HEK293T (cell line): Measurements from ENCODE around the gene ADGRG7.

Source experiments
- CTCF ChIA-PET: fragments of 350-600 bp; formaldehyde crosslinking; extraction: SDS; loops from one replicate; lab custom pipeline; 2021; ENCODE audit warnings: antibody characterized with exemption, inconsistent platforms; lab: Yijun Ruan, JAX
- POLR2A ChIA-PET: fragments of 350-600 bp; formaldehyde crosslinking; extraction: SDS; loops from one replicate; lab custom pipeline; 2020; ENCODE audit warnings: antibody characterized with exemption, inconsistent platforms; lab: Yijun Ruan, JAX
- DNase-seq: peaks from one replicate; pipeline ENCODE4 v3.0.0; 2012; ENCODE audit warnings: mixed read lengths; ENCODE audit errors: extremely low spot score
- ARNT ChIP-seq: fragments of 450-650 bp; IDR thresholded peaks from 2 replicates; pipeline ENCODE4 v1.6.1; 2017; ENCODE audit warnings: mild to moderate bottlenecking
- BHLHE40 ChIP-seq: fragments of 450-650 bp; IDR thresholded peaks from 2 replicates; pipeline ENCODE4 v1.6.1; 2016; ENCODE audit warnings: mild to moderate bottlenecking, moderate library complexity, borderline replicate concordance
- CTBP1 ChIP-seq: fragments of 450-650 bp; IDR thresholded peaks from 2 replicates; pipeline ENCODE4 v1.6.1; 2016; ENCODE audit warnings: borderline replicate concordance
- ELF4 ChIP-seq: fragments of 450-650 bp; IDR thresholded peaks from 2 replicates; pipeline ENCODE4 v1.6.1; 2017; ENCODE audit warnings: antibody characterized with exemption
- FOXA1 ChIP-seq: fragments of 450-650 bp; IDR thresholded peaks from 2 replicates; pipeline ENCODE4 v1.6.1; 2016; ENCODE audit warnings: mild to moderate bottlenecking
- FOXK2 ChIP-seq: fragments of 450-650 bp; IDR thresholded peaks from 2 replicates; pipeline ENCODE4 v1.6.1; 2016; ENCODE audit warnings: mild to moderate bottlenecking
- FOXM1 ChIP-seq: fragments of 450-650 bp; IDR thresholded peaks from 2 replicates; pipeline ENCODE4 v1.6.1; 2017; ENCODE audit warnings: mild to moderate bottlenecking, borderline replicate concordance
- HDGF ChIP-seq: fragments of 450-650 bp; IDR thresholded peaks from 2 replicates; pipeline ENCODE4 v1.6.1; 2017; ENCODE audit warnings: antibody characterized with exemption, borderline replicate concordance
- L3MBTL2 ChIP-seq: fragments of 450-650 bp; conservative IDR thresholded peaks from 2 replicates; pipeline ENCODE4 v1.6.1; 2016; ENCODE audit warnings: mild to moderate bottlenecking
- LEF1 ChIP-seq: fragments of 450-650 bp; IDR thresholded peaks from 2 replicates; pipeline ENCODE4 v1.6.1; 2017; ENCODE audit warnings: mild to moderate bottlenecking, borderline replicate concordance
- NFRKB ChIP-seq: fragments of 450-650 bp; IDR thresholded peaks from 2 replicates; pipeline ENCODE4 v1.6.1; 2016; ENCODE audit warnings: mild to moderate bottlenecking, moderate library complexity
- SP1 ChIP-seq: fragments of 450-650 bp; IDR thresholded peaks from 2 replicates; pipeline ENCODE4 v1.6.1; 2017
- SUZ12 ChIP-seq: fragments of 450-650 bp; IDR thresholded peaks from 2 replicates; pipeline ENCODE4 v1.6.1; 2016; ENCODE audit warnings: mild to moderate bottlenecking
- TARDBP ChIP-seq: fragments of 450-650 bp; IDR thresholded peaks from 2 replicates; pipeline ENCODE4 v1.6.1; 2016
- ZNF384 ChIP-seq: fragments of 450-650 bp; IDR thresholded peaks from 2 replicates; pipeline ENCODE4 v1.6.1; 2016
- TF ChIP-seq, protein P1 (sequence below): fragments of 450-650 bp; IDR thresholded peaks from 2 replicates; pipeline ENCODE4 v1.6.1; 2016

Gene ADGRG7

DNA sequence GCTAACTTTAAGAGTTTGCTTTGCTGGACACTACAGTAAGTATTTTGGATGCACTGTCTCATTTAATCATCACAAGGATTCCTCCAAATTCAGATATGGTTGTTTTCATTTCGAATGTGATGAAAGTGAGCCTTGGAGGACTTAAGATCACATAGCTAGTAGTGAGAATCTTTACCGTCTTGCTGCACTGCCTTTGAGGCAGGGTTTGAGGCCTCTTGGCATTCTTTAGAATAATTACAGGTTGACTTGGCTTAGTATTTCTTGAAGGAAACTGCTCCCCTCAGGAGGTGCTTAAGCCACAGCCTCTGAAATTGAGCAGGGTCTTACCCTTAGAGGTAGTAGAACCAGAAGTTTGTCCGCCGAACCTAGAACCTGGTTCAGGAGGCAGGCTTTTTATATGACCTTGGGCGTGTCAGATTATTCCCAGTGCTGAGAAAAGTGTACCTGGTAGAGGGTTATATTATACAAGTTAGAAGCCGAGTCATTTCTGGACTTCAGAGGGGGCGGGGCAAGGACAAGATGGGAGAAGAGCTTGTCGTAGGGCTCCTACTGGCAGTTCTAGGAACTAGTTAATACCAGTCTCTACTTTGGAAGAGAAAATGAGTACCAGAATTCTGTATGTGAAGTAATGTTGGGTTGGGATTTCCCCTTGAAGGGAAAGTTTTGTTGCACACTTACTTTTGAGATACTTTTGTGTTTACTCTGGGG is 101.0 kb downstream of the ADGRG7 start:
- CTCF ChIA-PET: interaction anchor here (0.7 to 2.0 kb wide), 2 partner anchors 17 to 248 kb away, joined by 3 to 8 read pairs; no protein-coding TSS in a partner anchor
- TF ChIP-seq BHLHE40 (no peak), SUZ12 (no peak), L3MBTL2 (no peak), FOXK2 (no peak), FOXA1 (no peak), CTBP1 (no peak), ARNT (no peak), LEF1 (no peak), HDGF (no peak), NFRKB (no peak)
- POLR2A ChIA-PET: interaction anchor here (1.0 to 2.1 kb wide), 7 partner anchors 13 to 309 kb away, joined by 3 to 5 read pairs (median 3); partner anchors contain the start of genes ABI3BP, LNP1 and TOMM70
- DNase-seq: peak; percentile 61

DNA sequence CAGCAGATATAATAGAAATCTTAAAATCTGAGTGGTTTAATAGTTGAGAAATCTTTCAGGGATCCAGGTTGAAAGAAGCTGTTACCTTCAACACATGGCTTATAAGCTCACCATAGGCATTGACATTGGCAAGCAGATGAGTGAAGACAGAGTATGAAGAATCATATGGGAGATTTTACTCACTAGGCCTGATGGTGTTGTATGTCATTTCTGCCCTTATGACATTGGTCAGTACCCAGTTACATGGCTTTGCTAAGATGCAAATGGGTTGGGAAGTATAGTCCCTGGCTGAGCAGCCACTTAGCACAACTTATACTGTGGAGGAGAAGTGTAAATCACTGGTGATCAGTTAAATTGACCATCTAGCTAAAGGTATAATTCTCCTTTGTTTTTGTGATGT is 105.8 kb downstream of the ADGRG7 start:
- ChIA-PET CTCF (no interaction called here), POLR2A (no interaction called here)

DNA sequence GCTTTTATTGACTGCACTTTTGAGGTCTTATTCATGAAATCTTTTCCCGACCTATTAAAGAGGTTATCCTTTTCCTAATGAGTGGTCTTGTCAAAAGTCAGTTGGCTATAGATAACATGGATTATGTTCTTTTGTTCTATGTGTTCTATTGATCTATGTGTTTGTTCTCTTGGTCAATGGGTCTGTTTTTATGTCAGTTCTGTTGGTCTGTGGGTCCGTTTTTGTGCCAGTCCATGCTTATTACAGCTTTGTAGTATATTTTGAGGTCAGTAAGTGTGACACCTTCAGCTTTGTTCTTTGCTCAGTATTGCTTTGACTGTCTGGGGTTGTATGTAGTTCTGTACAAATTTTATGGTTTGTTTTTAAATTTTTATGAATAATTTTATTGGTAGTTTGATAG is 107.7 kb downstream of the ADGRG7 start:
- no peak for DNase-seq
- ChIA-PET CTCF (no interaction called here), POLR2A (no interaction called here)
- TF ChIP-seq NFRKB (no peak), ARNT (no peak), TARDBP (no peak), FOXK2 (no peak), LEF1 (no peak), ELF4 (no peak), L3MBTL2 (no peak), SUZ12 (no peak), SP1 (no peak), FOXM1 (no peak), BHLHE40 (no peak), CTBP1 (no peak), ZNF384 (no peak), FOXA1 (no peak)
- TF ChIP-seq, protein P1, sequence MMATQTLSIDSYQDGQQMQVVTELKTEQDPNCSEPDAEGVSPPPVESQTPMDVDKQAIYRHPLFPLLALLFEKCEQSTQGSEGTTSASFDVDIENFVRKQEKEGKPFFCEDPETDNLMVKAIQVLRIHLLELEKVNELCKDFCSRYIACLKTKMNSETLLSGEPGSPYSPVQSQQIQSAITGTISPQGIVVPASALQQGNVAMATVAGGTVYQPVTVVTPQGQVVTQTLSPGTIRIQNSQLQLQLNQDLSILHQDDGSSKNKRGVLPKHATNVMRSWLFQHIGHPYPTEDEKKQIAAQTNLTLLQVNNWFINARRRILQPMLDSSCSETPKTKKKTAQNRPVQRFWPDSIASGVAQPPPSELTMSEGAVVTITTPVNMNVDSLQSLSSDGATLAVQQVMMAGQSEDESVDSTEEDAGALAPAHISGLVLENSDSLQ: no peak

More for the DNA sequence above, 105.8 kb downstream of the ADGRG7 start:
- no peak for DNase-seq
- TF ChIP-seq L3MBTL2: no peak
- TF ChIP-seq FOXM1: no peak
- TF ChIP-seq FOXK2: no peak

DNA sequence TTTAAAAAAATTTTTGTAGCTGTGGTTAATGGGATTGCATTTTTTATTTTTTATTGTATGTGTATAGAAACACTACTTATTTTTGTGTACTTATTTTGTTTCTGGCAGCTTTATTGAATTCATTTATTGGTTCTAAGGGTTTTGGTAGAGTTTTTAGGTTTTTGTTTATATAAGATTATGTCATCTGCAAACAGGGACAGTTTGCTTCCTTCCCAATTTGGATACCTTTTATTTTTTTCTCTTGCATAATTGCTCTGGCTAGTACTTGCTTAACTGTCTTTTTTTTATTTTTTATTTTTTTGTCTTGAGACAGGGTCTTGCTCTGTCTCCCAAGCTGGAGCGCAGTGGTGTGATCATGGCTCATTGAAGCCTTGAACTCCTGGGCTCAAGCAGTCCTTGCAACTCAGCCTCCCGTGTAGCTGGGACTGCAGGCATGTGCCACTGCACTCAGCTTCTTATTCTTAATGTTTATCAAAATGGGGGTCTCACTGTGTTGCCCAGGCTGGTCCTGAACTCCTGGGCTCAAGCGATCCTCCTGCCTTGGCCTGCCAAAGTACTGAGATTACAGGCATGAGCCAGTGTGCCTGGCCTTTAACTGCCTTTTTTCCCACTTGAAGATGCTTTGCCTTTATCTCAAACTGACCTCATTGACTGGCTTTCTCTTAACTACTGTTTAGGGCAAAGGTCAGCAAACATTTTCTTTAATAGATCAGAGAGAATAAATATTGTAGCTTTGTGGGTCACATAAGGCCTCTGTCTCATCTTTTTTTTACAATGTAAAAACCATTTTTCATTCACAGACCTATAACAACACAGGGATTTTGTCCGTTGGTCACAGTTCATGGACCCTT is 108.5 kb downstream of the ADGRG7 start:
- TF ChIP-seq LEF1 (no peak), SP1 (no peak), SUZ12 (no peak), FOXA1 (no peak), HDGF (no peak), FOXM1 (no peak), FOXK2 (no peak), TARDBP (no peak), CTBP1 (no peak)
- CTCF ChIA-PET: interaction anchor here (0.6 kb wide), 1 partner anchor 396 kb away, joined by 4 read pairs; no protein-coding TSS in a partner anchor
- POLR2A ChIA-PET: no interaction called here
- no peak for DNase-seq

DNA sequence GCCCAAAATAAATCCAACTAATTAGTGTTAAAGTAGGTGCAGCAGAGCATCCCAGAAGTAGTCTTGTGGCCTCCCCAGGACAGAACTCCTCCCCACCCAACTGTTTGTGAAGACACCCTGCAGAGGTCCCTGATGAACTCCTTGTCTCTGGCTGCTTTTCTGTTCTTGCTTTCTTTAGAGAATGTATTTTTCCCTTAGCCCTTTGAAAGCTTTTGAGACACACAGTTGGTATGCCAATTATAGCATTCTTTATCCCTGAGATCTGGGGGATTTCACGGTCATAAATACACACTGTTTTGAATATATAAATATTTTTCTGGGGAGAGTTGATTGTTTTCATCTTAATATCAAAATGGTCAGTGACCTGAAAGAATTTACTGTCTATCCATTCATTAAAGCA is 109.7 kb downstream of the ADGRG7 start:
- no peak for DNase-seq
- CTCF ChIA-PET: no interaction called here
- POLR2A ChIA-PET: no interaction called here
- TF ChIP-seq, protein P1: no peak
- TF ChIP-seq ARNT (no peak), L3MBTL2 (no peak), CTBP1 (no peak), ELF4 (no peak), SP1 (no peak), HDGF (no peak), ZNF384 (no peak), SUZ12 (no peak), BHLHE40 (no peak), TARDBP (no peak), FOXA1 (no peak)

DNA sequence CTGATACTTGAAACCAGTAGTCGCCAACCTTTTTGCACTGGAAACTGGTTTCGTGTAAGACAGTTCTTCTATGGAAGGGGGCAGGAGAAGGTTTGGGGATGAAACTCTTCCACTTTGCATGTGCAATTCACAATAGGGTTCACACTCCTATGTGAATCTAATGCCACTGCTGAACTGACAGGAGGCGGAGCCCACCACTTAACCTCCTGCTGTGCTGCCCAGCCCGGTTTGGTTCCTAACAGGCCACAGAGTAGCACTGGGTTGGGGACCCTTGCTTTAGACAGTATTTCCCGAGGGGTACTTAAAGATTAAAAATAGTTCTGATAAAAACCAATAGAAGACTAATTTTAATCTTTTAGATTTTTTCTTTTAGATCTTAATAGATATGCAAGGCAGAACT is 111.0 kb downstream of the ADGRG7 start:
- ChIA-PET CTCF (no interaction called here), POLR2A (interaction anchor here (1.1 kb wide), 1 partner anchor 11 kb away, joined by 3 read pairs; the partner anchor contains the start of gene TFG)
- DNase-seq: no peak
- TF ChIP-seq L3MBTL2 (no peak), ARNT (no peak), HDGF (no peak), LEF1 (no peak), ELF4 (no peak), SP1 (no peak), ZNF384 (no peak), TARDBP (no peak), BHLHE40 (no peak), CTBP1 (no peak), FOXK2 (no peak), NFRKB (no peak), SUZ12 (no peak), FOXM1 (no peak)
- TF ChIP-seq, protein P1: no peak
